AG04450 (cell line): ENCODE results near the gene FBXO31. TPM values are rescaled to one million over a fixed set of nuclear protein-coding genes. Genes with fewer than 3 reads are reported as not detected.

ENCODE experiments used
- CTCF ChIA-PET: fragments of 300-600, 350-600 bp; formaldehyde crosslinking; extraction: SDS; loops from one replicate; lab custom pipeline; 2022; ENCODE audit warnings: antibody characterized with exemption, inconsistent platforms; lab: Charles Lee
- POLR2A ChIA-PET: fragments of 350-600 bp; formaldehyde crosslinking; extraction: SDS; loops from one replicate; lab custom pipeline; 2021; ENCODE audit warnings: antibody characterized with exemption, inconsistent platforms; lab: Yijun Ruan, JAX
- DNase-seq: peaks from one replicate; pipeline ENCODE4 v3.0.0-alpha.2; 2011; ENCODE audit warnings: low read depth, low spot score
- H3K27ac ChIP-seq: one replicate; pipeline ENCODE4 v1.5.1; 2012; ENCODE audit warnings: low read depth, low read length, control low read depth
- H3K27me3 ChIP-seq: one replicate; pipeline ENCODE4 v1.6.0; 2012; ENCODE audit warnings: low read length; ENCODE audit not compliant: control insufficient read depth, insufficient read depth
- H3K4me3 ChIP-seq: 2 replicates; pipeline ENCODE4 v1.5.1; 2011; ENCODE audit warnings: mild to moderate bottlenecking, low read depth, low read length, control low read depth
- H3K9me3 ChIP-seq: 2 replicates; pipeline ENCODE4 v1.5.1; 2012; ENCODE audit warnings: low read length; ENCODE audit not compliant: control insufficient read depth, insufficient read depth
- polyA plus RNA-seq: library from polyadenylated mRNA; depleted of rRNA; stranded (reverse); fragments of >200 nt; gene quantifications from 2 replicates; pipeline ENCODE4 v1.2.3, GENCODE V29; 2011
- TF ChIP-seq, protein P1 (sequence below): IDR thresholded peaks from 2 replicates; pipeline ENCODE4 v1.5.1; 2011; ENCODE audit warnings: low read depth, low read length, control low read depth, inconsistent platforms

The FBXO31 gene
- polyA plus RNA-seq, 1 experiment = 16.3 TPM

- Histone ChIP-seq H3K4me3 (no peak overlapping the region), H3K27ac (no peak overlapping the region), H3K27me3 (no peaks in the 10 kb centered on the region), H3K9me3 (peaks cover 1% of the 10 kb centered on the region)
- CTCF ChIA-PET = interaction anchor here (0.9 to 3.0 kb wide), 14 partner anchors 8 to 733 kb away, joined by 3 to 26 read pairs (median 5); no protein-coding TSS in a partner anchor
- DNase-seq = no peak
- POLR2A ChIA-PET = no interaction called here
- TF ChIP-seq, protein P1, sequence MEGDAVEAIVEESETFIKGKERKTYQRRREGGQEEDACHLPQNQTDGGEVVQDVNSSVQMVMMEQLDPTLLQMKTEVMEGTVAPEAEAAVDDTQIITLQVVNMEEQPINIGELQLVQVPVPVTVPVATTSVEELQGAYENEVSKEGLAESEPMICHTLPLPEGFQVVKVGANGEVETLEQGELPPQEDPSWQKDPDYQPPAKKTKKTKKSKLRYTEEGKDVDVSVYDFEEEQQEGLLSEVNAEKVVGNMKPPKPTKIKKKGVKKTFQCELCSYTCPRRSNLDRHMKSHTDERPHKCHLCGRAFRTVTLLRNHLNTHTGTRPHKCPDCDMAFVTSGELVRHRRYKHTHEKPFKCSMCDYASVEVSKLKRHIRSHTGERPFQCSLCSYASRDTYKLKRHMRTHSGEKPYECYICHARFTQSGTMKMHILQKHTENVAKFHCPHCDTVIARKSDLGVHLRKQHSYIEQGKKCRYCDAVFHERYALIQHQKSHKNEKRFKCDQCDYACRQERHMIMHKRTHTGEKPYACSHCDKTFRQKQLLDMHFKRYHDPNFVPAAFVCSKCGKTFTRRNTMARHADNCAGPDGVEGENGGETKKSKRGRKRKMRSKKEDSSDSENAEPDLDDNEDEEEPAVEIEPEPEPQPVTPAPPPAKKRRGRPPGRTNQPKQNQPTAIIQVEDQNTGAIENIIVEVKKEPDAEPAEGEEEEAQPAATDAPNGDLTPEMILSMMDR = no peak
Observed at GRCh38 chr16:87297407-87297806, 86.2 kb downstream of the FBXO31 start.

- ChIA-PET CTCF (interaction anchor here (1.4 to 3.0 kb wide), 2 partner anchors 731 to 732 kb away, joined by 4 to 26 read pairs; no protein-coding TSS in a partner anchor), POLR2A (no interaction called here)
Observed at GRCh38 chr16:87295661-87296531, 87.7 kb downstream of the FBXO31 start.

DNA sequence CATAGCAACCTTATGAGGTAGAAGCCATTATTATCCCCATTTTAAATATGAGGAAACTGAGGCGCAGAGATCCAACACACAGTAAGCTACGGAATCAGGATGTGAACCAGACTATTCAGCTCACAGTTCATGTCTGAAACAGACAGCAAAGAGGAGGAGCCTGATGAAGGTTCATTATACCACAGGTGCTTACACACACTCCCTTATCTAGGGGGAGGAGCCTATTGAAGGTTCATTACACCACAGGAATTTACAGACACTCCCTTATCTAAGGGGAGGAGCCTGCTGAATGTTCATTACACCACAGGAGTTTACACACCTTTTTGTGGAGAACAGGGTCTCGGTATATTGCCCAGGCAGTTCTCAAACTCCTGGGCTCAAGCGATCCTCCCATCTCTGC is 88.3 kb downstream of the FBXO31 start:
- POLR2A ChIA-PET = no interaction called here
- TF ChIP-seq, protein P1 = no peak
- CTCF ChIA-PET = interaction anchor here (1.4 kb wide), 1 partner anchor 731 kb away, joined by 4 read pairs; no protein-coding TSS in a partner anchor
- Histone ChIP-seq H3K9me3 (peaks cover 6% of the 10 kb centered on the region), H3K27ac (no peak overlapping the region), H3K4me3 (no peak overlapping the region), H3K27me3 (no peaks in the 10 kb centered on the region)
- DNase-seq = no peak

More at GRCh38 chr16:87295661-87296531, 87.7 kb downstream of the FBXO31 start:
- Histone ChIP-seq H3K9me3 (peaks cover 6% of the 10 kb centered on the region), H3K27me3 (no peaks in the 10 kb centered on the region), H3K27ac (no peak overlapping the region), H3K4me3 (no peak overlapping the region)
- DNase-seq = no peak
- TF ChIP-seq, protein P1 = no peak

- CTCF ChIA-PET = interaction anchor here (0.6 to 1.4 kb wide), 3 partner anchors 38 to 729 kb away, joined by 3 to 5 read pairs (median 4); no protein-coding TSS in a partner anchor
- Histone ChIP-seq H3K9me3 (peaks cover 6% of the 10 kb centered on the region), H3K27me3 (peaks cover 2% of the 10 kb centered on the region), H3K4me3 (no peak overlapping the region), H3K27ac (no peak overlapping the region)
- TF ChIP-seq, protein P1 = no peak
- DNase-seq = no peak
- POLR2A ChIA-PET = no interaction called here
Observed at GRCh38 chr16:87293990-87294389, 89.6 kb downstream of the FBXO31 start.

DNA sequence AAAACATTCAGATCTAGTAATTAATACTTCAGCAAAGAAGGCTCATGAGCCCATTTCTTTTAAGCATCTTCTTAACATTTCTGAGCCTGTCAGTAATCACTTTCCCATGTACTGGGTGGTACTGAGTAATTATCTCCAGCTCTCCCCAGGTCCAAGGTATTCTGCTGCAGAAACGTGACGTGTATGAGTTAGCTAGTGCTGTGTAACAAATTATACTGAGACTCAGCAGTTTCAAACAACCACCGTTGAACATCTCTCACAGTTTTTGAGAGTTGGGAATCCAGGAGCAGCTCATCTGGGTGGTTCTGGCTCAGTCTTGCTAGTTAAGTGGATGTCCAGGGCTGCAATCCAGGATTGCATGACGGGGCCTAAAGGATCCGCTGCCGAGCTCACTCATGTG is 91.6 kb downstream of the FBXO31 start:
- CTCF ChIA-PET = interaction anchor here (0.6 to 2.1 kb wide), 2 partner anchors 13 to 108 kb away, joined by 6 to 9 read pairs; no protein-coding TSS in a partner anchor

More for the DNA sequence above, 91.6 kb downstream of the FBXO31 start:
- no peak for DNase-seq
- TF ChIP-seq, protein P1 = no peak
- H3K4me3 ChIP-seq = no peak overlapping the region
- H3K27me3 ChIP-seq = peaks cover 2% of the 10 kb centered on the region
- H3K9me3 ChIP-seq = peaks cover 7% of the 10 kb centered on the region
- POLR2A ChIA-PET = no interaction called here
- H3K27ac ChIP-seq = no peak overlapping the region
